CD4-positive, alpha-beta memory T cell (primary cell): Measurements from ENCODE around the gene FLYWCH1. TPM values are rescaled to one million over a fixed set of nuclear protein-coding genes. Genes with fewer than 3 reads are reported as not detected.

Experiments
- CTCF ChIA-PET: fragments of 350-600 bp; sonication (Branson Sonifier 250); formaldehyde crosslinking; loops from one replicate; lab custom pipeline; 2021; ENCODE audit warnings: inconsistent platforms; ENCODE audit not compliant: partially characterized antibody; lab: Charles Lee
- POLR2A ChIA-PET: fragments of 350-600 bp; sonication (Branson Sonifier 250); formaldehyde crosslinking; loops from one replicate; lab custom pipeline; 2021; ENCODE audit not compliant: partially characterized antibody; lab: Charles Lee
- DNase-seq, 5 donors: peaks; one replicate each; pipeline versions ENCODE4 v3.0.0 to v3.0.0-alpha.2; 2020 to 2022; ENCODE audit warnings: mixed read lengths in 1 of 5
- H3K27ac ChIP-seq: one replicate; pipeline ENCODE4 v1.7.0; 2013; ENCODE audit warnings: low read depth, low read length
- H3K27me3 ChIP-seq: 2 replicates; pipeline ENCODE4 v1.7.0; 2013; ENCODE audit warnings: mild to moderate bottlenecking, low read length, moderate library complexity; ENCODE audit not compliant: insufficient read depth
- H3K36me3 ChIP-seq: 2 replicates; pipeline ENCODE4 v1.7.0; 2013; ENCODE audit warnings: mild to moderate bottlenecking, low read length, moderate library complexity; ENCODE audit not compliant: insufficient read depth
- H3K4me1 ChIP-seq: 2 replicates; pipeline ENCODE4 v1.7.0; 2013; ENCODE audit warnings: mild to moderate bottlenecking, low read length, moderate library complexity; ENCODE audit not compliant: insufficient read depth
- H3K4me3 ChIP-seq, 2 donors: one replicate each; pipeline ENCODE4 v1.7.0; 2013; ENCODE audit warnings: low read length in 2 of 2, mild to moderate bottlenecking in 1 of 2
- H3K9me3 ChIP-seq, 2 donors: one replicate each; pipeline ENCODE4 v1.7.0; 2013; ENCODE audit warnings: low read length in 2 of 2, control low read depth in 1 of 2; ENCODE audit not compliant: control insufficient read depth in 1 of 2
- H3K27ac Mint-ChIP-seq, 7 donors: one replicate each; pipeline ENCODE4 v1.8.0; 2020 to 2021; ENCODE audit warnings: mixed read lengths in 7 of 7, mild to moderate bottlenecking in 6 of 7, inconsistent platforms in 3 of 7, moderate library complexity in 3 of 7
- H3K27me3 Mint-ChIP-seq, 2 donors: one replicate each; pipeline ENCODE4 v1.8.0; 2020 to 2021; ENCODE audit warnings: mixed read lengths in 2 of 2
- H3K36me3 Mint-ChIP-seq, 2 donors: one replicate each; pipeline ENCODE4 v1.8.0; 2020 to 2021; ENCODE audit warnings: mixed read lengths in 2 of 2, inconsistent platforms in 1 of 2, mild to moderate bottlenecking in 1 of 2
- H3K4me1 Mint-ChIP-seq, 4 donors: one replicate each; pipeline ENCODE4 v1.8.0; 2020 to 2021; ENCODE audit warnings: mixed read lengths in 4 of 4, mild to moderate bottlenecking in 1 of 4
- H3K4me3 Mint-ChIP-seq, 8 donors: one replicate each; pipeline ENCODE4 v1.8.0; 2020 to 2021; ENCODE audit warnings: mixed read lengths in 8 of 8, mild to moderate bottlenecking in 7 of 8, moderate library complexity in 6 of 8, inconsistent platforms in 3 of 8
- H3K9me3 Mint-ChIP-seq, 8 donors: one replicate each; pipeline ENCODE4 v1.8.0; 2020 to 2021; ENCODE audit warnings: mixed read lengths in 8 of 8, mild to moderate bottlenecking in 5 of 8, inconsistent platforms in 3 of 8, moderate library complexity in 1 of 8
- intact Hi-C: fragments of 100-400 bp; cut with micrococcal nuclease; formaldehyde crosslinking; loops from one replicate; pipeline ENCODE4 v1.15.1; 2023
- polyA plus RNA-seq, 2 donors: library from polyadenylated mRNA; unstranded; fragments of 300-500 nt; fragmentation: Illumina TruSeq; gene quantifications; one replicate each; pipeline ENCODE4 v1.2.3, GENCODE V29; 2021
- total RNA-seq, 2 experiments: library from RNA; stranded (reverse); gene quantifications; one replicate each; pipeline ENCODE4 v1.2.3, GENCODE V29; 2021

The FLYWCH1 gene
- total and polyA plus RNA-seq, 4 experiments from 2014 or later: 7.1 to 123 (median 71.3) TPM

DNA sequence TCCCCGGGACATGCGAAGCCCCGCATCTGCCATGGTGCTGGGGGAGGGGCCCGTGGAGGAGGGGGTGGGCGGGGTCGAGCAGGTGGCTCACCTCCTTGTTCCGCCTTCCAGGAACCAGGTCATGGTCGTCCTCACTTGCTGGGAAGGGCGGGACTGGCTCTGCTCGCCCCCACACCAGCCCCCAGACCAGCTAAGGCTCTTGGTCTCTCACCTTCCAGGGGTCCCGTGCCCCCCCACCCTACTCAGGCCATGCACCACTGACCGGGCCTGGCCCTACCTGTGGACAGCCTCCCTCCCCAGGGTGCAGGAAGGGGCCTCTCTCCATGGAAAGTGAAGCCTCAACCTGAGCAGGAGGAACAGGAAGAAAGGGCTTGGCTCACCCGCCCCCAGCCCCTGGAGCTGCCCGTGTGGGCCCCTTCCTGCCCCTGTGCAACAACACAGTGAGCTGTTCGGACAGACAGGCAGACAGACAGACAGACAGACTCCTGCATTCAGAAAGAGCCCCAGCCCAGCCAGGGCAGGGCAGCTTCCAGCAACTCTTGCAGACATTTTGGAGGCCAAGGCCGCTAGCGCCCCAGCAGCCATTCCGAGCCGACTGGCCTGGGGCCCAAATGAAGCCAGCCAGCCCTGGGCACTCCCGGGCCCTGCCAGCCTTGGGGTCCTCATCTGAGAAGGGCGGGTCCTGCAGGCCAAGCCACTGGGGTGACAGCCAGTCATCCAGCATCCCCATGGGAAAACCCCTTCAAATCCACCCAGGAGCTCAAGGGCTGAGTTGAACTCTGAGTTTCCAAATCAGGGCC, 44.2 kb downstream of the FLYWCH1 start:
- Histone ChIP-seq H3K4me3 (no peak overlapping the region), H3K36me3 (no peaks in the 10 kb centered on the region), H3K4me1 (no peaks in the 10 kb centered on the region), H3K27ac (no peak overlapping the region), H3K27me3 (no peaks in the 10 kb centered on the region), H3K9me3 (no peaks in the 10 kb centered on the region)
- DNase-seq: peak in 1 of 5 donors; percentile 3
- CTCF ChIA-PET: interaction anchor here (1.1 kb wide), 1 partner anchor 9 kb away, joined by 3 read pairs; no protein-coding TSS in a partner anchor
- intact Hi-C loops: no loop called here
- no peaks in the 10 kb centered on the region for H3K36me3 Mint-ChIP-seq
- POLR2A ChIA-PET: interaction anchor here (0.9 kb wide), 1 partner anchor 10 kb away, joined by 3 read pairs; no protein-coding TSS in a partner anchor
- no peak overlapping the region for H3K4me3 Mint-ChIP-seq
- H3K4me1 Mint-ChIP-seq: peaks cover 0 to 3% (median 0%) of the 10 kb centered on the region in 4 donors
- peaks cover 0 to 2% (median 0%) of the 10 kb centered on the region in 8 donors for H3K9me3 Mint-ChIP-seq
- H3K27ac Mint-ChIP-seq: no peak overlapping the region
- H3K27me3 Mint-ChIP-seq: peaks cover 6 to 15% of the 10 kb centered on the region in 2 donors

DNA sequence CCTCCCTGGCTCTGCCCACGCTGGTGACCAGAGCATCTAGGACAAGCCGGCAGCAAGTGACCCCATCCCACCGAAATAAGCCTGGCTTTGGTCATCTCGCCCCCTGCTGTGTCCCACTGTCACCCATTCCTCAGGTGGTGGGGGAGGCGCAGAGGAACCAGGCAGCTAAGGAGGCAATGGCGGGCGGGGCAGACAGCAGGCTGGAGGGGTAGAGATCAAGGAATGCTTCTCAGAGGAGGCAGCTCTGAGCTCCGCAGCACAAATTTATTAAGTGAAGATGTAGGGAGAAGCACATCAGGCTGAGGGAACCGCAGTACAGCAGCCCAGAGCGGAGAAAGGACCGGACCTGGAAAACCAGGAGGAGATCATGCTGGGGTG, 44.8 kb downstream of the FLYWCH1 start:
- no peaks in the 10 kb centered on the region for H3K9me3 ChIP-seq
- Mint-ChIP-seq H3K9me3 (peaks cover 0 to 2% (median 0%) of the 10 kb centered on the region in 8 donors), H3K4me3 (no peak overlapping the region), H3K27me3 (peaks cover 6 to 15% of the 10 kb centered on the region in 2 donors), H3K27ac (no peak overlapping the region), H3K4me1 (peaks cover 0 to 3% (median 2%) of the 10 kb centered on the region in 4 donors), H3K36me3 (no peaks in the 10 kb centered on the region)
- no peaks in the 10 kb centered on the region for H3K36me3 ChIP-seq
- H3K4me1 ChIP-seq: peaks cover 2% of the 10 kb centered on the region
- no peak overlapping the region for H3K4me3 ChIP-seq
- CTCF ChIA-PET: interaction anchor here (1.1 kb wide), 1 partner anchor 9 kb away, joined by 3 read pairs; no protein-coding TSS in a partner anchor
- intact Hi-C loops: no loop called here
- peak in 1 of 5 donors; percentile 24 for DNase-seq
- POLR2A ChIA-PET: interaction anchor here (0.9 kb wide), 1 partner anchor 9 kb away, joined by 3 read pairs; no protein-coding TSS in a partner anchor
- H3K27ac ChIP-seq: no peak overlapping the region
- no peaks in the 10 kb centered on the region for H3K27me3 ChIP-seq

DNA sequence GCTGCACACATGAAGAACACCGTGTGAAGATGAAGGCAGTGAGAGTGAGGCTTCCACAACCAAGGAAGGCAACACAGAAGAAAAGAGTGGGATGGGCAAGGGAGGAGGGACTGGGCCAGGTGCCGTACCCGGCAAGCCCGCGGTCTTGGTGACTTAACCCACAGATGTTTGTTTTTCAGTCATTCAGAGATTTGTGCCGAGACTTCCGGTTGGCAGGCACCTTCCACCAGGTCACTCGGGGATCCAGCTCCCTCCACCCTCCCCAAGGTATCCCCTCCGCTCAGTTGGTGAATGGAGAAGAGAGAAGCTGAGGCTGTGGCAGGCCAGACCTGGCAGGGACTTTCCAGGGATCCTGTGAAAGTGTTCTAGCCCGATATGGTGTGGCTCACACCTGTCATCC, 47.5 kb downstream of the FLYWCH1 start:
- Histone ChIP-seq H3K36me3 (no peaks in the 10 kb centered on the region), H3K27ac (no peak overlapping the region), H3K4me3 (no peak overlapping the region), H3K4me1 (peaks cover 27% of the 10 kb centered on the region), H3K27me3 (peaks cover 4% of the 10 kb centered on the region), H3K9me3 (no peaks in the 10 kb centered on the region)
- H3K9me3 Mint-ChIP-seq: peaks cover 0 to 2% (median 0%) of the 10 kb centered on the region in 8 donors
- no peak overlapping the region for H3K4me3 Mint-ChIP-seq
- POLR2A ChIA-PET: no interaction called here
- CTCF ChIA-PET: interaction anchor here (0.7 to 1.2 kb wide), 2 partner anchors 16 to 495 kb away, joined by 3 to 4 read pairs; no protein-coding TSS in a partner anchor
- H3K4me1 Mint-ChIP-seq: peaks cover 7 to 17% (median 11%) of the 10 kb centered on the region in 4 donors
- peaks cover 12 to 25% of the 10 kb centered on the region in 2 donors for H3K27me3 Mint-ChIP-seq
- H3K27ac Mint-ChIP-seq: no peak overlapping the region
- intact Hi-C loops: no loop called here
- DNase-seq: peak in 1 of 5 donors; percentile 11
- H3K36me3 Mint-ChIP-seq: no peaks in the 10 kb centered on the region

DNA sequence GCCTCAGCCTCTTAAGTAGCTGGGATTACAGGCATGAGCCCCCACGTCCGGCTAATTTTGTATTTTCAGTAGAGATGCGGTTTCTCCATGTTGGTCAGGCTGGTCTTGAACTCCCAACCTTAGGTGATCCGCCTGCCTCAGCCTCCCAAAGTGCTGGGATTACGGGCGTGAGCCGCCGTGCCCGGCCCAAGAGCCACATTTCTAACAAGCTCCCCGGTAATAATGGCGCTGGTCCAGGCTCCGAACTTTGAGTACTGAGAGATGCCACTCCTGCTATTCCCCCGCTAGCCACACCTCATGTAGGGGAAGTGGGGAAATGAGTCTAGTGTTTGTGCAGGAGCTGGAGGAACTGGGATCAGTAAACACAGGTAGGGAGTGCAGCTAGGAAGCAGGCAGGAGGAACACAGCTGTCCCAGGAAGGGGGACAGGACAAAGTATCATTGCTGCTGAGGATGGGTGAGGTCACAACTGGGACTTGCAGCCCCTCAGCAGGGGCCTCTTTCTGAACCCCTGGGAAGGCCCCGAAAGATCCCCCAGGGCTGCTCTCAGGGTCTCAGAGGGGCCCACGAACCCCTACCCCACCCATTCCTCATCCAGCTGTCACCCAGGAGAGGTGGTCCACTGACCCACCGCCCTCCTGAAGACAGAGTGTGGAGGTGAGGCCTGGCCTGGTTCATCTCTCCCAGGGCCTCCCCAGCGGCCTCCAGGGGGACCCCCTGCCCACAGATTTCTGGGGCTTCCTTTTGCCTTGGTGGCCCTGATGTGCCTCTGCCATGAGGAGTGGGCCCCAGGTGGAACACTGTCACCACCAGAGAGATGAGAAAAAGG, 48.7 kb downstream of the FLYWCH1 start:
- Histone ChIP-seq H3K27ac (no peak overlapping the region), H3K36me3 (no peaks in the 10 kb centered on the region), H3K27me3 (peaks cover 4% of the 10 kb centered on the region), H3K4me3 (no peak overlapping the region), H3K4me1 (peaks cover 37% of the 10 kb centered on the region), H3K9me3 (no peaks in the 10 kb centered on the region)
- intact Hi-C loops: loop anchor here (1.0 kb wide), 1 partner anchor 23 kb away; no protein-coding TSS in a partner anchor
- Mint-ChIP-seq H3K36me3 (no peaks in the 10 kb centered on the region), H3K4me1 (peaks cover 7 to 24% (median 14%) of the 10 kb centered on the region in 4 donors), H3K27me3 (peaks cover 14 to 22% of the 10 kb centered on the region in 2 donors), H3K4me3 (no peak overlapping the region), H3K27ac (no peak overlapping the region), H3K9me3 (no peaks in the 10 kb centered on the region)
- POLR2A ChIA-PET: no interaction called here
- peak in 1 of 5 donors; percentile 7 for DNase-seq
- CTCF ChIA-PET: interaction anchor here (1.2 kb wide), 1 partner anchor 15 kb away, joined by 4 read pairs; no protein-coding TSS in a partner anchor

DNA sequence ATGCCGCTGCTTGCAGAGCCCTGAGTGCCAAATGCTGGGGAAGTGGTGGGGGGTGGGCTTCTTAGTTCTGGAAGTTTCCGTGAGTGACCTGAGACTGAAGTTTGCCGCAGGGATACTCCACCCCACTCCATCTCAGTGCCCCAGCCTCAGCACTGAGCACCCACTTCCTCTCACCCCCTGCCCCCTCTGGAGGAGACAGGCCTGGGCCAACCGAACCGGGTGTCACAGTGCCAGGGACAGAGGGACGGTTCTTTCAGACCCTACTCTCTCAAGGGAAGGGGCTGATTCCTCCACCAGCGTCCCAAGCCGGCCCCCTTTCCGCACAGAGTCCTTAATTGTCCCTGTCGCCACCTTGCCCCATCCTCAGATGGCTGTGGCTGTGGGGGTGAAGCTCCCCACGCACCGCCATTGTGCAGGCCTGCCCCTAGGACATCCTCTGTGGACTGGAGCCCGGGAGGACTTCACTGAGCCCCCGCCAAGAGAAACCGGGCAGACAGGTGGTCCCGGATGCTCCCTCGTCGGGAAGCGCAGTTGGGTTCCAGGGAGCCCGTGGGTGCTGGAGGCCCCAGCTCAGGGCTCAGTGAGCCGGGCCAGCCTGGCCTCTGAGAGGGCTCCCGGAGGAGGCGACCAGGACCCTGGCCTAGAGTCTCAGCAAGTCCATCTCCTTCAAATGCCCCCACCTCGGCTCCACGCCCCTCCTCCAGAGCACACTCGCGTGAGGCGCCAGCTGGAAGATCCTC, 50.8 kb downstream of the FLYWCH1 start:
- Histone ChIP-seq H3K4me1 (peaks cover 48% of the 10 kb centered on the region), H3K27ac (no peak overlapping the region), H3K36me3 (no peaks in the 10 kb centered on the region), H3K4me3 (no peak overlapping the region), H3K27me3 (peaks cover 16% of the 10 kb centered on the region), H3K9me3 (no peaks in the 10 kb centered on the region)
- intact Hi-C loops: no loop called here
- CTCF ChIA-PET: interaction anchor here (0.6 to 1.5 kb wide), 10 partner anchors 9 to 424 kb away, joined by 3 to 6 read pairs (median 3); no protein-coding TSS in a partner anchor
- peaks cover 7 to 30% (median 17%) of the 10 kb centered on the region in 4 donors for H3K4me1 Mint-ChIP-seq
- H3K27ac Mint-ChIP-seq: no peak overlapping the region
- POLR2A ChIA-PET: interaction anchor here (1.1 kb wide), 1 partner anchor 50 kb away, joined by 3 read pairs; no protein-coding TSS in a partner anchor
- H3K9me3 Mint-ChIP-seq: peaks cover 0 to 1% (median 0%) of the 10 kb centered on the region in 8 donors
- peak overlapping the region in 3 of 8 donors; percentile 19 to 65 (median 31) for H3K4me3 Mint-ChIP-seq
- H3K27me3 Mint-ChIP-seq: peaks cover 12 to 16% of the 10 kb centered on the region in 2 donors
- no peaks in the 10 kb centered on the region for H3K36me3 Mint-ChIP-seq
- peak in 1 of 5 donors; percentile 24 for DNase-seq

DNA sequence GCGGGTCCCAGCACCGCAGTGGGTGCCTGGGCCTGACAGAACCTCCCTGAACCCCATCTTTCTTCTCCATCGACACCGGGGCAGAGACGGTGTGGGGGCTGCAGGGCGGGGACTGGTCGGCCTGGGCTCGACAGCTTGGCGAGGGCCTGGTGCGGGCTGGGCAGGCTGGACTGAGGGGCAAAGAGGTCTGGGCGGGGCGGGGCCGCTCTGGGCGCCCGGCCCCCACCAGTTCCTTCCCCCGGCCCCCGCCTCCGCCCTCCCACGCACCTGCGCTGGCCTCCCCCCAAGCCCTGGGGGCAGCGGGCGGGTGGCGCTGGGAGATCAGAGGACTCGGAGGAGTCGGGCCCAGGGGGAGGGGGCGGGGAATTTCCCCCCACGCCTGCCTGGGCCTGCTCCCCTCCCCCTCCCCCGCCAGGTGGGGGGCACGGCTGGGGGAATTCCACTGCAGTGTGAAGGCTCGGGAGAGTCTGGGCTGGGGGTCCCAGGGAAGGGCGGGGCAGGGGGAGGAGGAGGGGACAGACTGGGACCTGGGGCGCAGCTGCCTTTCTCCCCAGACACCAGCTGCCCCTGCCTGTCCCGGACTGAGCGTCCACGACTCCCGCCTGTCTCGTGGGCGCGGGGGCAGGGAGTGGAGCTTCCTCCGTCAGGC, 51.5 kb downstream of the FLYWCH1 start:
- Mint-ChIP-seq H3K4me1 (peaks cover 9 to 32% (median 19%) of the 10 kb centered on the region in 4 donors), H3K9me3 (peaks cover 0 to 1% (median 0%) of the 10 kb centered on the region in 8 donors), H3K4me3 (peak overlapping the region in 6 of 8 donors; percentile 31 to 93 (median 48)), H3K27ac (peak overlapping the region in 1 of 7 donors; percentile 65), H3K27me3 (peaks cover 16 to 20% of the 10 kb centered on the region in 2 donors), H3K36me3 (no peaks in the 10 kb centered on the region)
- Histone ChIP-seq H3K27me3 (peaks cover 21% of the 10 kb centered on the region), H3K9me3 (no peaks in the 10 kb centered on the region), H3K4me3 (no peak overlapping the region), H3K4me1 (peaks cover 52% of the 10 kb centered on the region), H3K27ac (no peak overlapping the region), H3K36me3 (no peaks in the 10 kb centered on the region)
- DNase-seq: peak in 3 of 5 donors; percentile 23 to 59 (median 29)
- intact Hi-C loops: no loop called here
- ChIA-PET CTCF (interaction anchor here (0.6 to 1.4 kb wide), 5 partner anchors 10 to 172 kb away, joined by 3 to 6 read pairs (median 3); no protein-coding TSS in a partner anchor), POLR2A (no interaction called here)
